HG02884 (cell line): ENCODE results near the gene ATXN1.
"Not testable (repeated sequence)": the region's sequence is repeated elsewhere in the genome, so short reads cannot be mapped to it uniquely, and the experiment has no call there.

Experiments used
- ATAC-seq: cut with Tn5 transposase; IDR thresholded peaks from one replicate; pipeline ENCODE4 v1.9.1; 2021; ENCODE audit warnings: mild to moderate bottlenecking, moderate library complexity; ENCODE audit not compliant: unreplicated experiment

ATXN1 gene

DNA sequence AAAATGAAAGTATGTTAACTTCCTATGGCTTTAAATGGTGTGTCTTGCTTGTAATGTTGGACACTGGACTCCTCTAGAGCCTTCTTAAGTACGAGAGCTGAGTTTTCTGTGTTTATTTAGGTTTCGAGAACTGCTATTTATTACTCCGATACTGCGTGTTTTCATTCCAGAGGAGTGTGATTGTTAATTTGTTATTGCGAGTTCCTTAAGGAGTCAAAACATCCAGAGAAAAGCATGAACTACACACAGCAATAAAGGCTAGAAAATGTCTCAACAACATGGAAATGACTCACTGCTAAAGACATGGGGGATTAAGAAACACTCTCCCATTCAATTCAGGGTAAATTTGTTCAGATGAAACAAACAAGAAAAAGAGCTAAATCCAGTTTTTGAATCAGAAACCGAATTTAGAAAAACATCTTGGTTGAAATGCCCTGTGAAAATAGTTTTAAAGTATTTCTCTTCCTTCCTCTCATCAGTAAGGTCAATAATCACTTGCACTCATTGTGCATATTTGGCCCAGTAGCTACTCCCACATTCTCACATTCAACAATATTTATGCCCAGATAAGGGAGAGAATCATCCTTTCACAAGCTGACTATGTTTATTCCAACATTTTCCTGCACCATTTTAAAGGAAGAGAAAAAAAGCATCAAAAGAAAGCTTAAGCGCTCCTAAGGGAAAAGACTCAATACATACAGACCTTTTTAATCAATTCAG lies 36.0 kb downstream of the ATXN1 start:
- no peak for ATAC-seq

DNA sequence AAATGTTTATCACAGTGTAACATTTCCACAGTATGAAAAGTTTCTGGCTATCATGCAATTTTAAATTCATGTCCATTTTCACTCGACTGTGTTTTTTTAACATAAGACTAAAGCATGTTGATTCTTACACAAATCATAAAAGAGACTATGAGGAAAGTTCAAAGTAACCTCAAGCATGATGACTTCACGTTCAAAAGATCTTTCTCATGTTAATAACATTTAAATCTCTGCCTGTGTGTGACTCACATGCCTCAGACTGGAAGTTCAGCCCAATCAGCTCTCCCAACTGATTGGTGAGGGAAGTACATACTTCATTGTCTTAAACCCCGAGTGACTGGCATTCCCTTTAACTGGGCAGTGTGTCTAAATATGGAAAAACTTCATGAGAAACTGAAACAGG lies 37.4 kb downstream of the ATXN1 start:
- no peak for ATAC-seq

DNA sequence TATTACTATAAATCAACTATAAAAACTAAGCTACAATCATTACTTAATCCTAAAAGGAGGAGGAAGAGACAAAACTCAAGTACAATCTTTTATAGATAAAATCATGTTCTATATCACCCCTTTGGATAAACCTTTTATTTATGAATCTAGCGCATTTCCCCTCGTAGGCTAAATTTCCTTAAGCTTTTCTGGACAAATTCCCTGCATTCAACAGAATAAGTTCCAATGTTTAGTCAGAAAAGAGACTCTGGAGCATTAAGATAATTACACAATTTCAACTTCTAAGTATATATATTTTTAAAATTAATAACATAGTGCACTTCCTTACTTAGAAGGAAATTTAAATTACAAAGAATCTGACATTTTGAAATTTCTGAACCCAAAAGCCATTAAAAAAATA lies 37.9 kb downstream of the ATXN1 start:
- ATAC-seq = no peak

DNA sequence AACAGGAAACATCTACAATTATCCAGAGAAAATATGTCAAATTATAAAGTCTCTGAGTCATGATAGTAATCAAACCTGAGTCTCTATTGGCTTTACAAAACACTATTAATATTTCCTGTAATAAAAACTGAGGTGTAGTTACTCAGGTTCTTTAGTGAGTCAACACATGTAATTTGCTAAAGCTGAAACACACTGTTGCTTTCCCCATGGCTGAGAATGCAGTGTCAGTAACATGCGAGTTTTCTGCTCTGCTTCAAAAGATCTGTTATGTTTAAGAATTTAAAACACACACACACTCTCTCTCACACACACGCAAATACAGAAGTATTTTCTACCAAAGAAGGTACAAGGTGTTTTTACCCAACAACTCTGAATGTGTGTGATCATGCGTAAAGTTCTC lies 38.6 kb downstream of the ATXN1 start:
- no peak for ATAC-seq

DNA sequence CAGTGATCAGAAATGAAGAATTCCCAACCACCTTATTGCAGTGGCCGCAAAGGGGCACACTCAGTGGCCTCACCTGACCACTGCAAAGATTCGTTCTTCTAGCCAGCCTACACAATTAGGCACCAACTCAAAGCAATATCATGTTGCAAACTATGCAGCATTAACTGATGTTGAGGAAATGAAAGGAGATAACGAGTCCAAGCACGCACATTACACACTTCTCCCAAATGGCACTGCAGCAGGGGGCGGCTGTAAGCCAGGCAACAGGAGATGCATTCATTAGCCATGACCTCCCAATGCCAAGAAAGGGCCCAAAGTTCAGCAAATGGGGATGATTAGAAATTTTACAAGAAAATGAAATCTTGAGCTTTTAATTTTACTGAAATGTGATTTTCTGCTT lies 39.3 kb downstream of the ATXN1 start:
- ATAC-seq = no peak

DNA sequence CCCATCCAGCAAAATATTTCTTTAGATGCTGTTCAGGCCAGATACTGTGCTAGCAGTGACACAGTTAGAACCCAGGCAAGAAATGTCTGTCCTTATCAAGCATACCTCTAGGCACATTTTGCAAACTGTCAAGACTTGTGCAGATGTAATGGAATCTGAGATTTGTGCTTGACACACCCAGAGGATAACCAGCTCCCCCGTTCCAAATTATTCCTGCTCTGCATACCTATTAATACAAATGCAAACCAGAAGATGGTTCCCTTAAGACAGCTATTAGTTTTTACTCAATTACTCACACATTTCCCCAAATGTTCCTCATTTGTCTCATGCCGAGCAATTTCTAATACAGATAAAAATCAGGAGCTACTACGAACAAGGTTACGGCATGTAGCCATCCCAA lies 40.4 kb downstream of the ATXN1 start:
- ATAC-seq = no peak

DNA sequence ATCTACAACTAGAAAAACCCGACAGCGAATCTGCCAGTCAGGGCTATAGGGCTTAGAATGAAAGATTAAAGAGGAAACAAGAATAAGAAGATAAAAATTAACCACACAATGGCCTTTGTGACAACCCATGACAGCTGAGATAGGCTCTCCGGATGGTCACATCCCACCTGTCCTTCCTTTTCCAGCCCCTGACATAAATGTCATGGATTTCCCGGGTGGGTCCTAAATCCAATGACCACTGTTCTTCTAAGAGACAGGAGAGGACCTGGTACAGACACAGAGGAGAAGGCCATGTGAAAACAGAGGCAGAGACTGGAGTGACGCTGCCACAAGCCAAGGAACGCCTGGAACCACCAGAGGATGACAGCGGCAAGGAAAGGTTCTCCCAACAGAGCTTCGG lies 41.8 kb downstream of the ATXN1 start:
- ATAC-seq = no peak

DNA sequence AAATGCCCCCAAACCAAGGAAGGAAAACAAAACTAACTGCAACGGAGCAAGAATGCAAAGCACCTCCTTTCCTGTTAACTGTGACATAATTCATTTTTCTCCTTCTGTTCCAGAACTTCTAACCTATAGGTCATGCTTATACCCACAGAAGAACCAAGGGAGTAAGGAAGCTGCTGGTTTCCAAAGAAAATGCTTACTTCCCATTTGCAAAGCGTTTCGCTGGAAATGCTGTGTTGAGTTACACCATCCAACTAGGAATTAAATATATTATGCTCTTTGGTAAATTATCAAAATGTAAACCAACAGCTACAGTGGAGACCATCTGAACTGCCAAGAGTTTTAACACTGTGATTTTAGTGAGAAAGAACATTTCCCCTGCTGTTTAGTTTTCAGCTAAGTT lies 42.9 kb downstream of the ATXN1 start:
- no peak for ATAC-seq

DNA sequence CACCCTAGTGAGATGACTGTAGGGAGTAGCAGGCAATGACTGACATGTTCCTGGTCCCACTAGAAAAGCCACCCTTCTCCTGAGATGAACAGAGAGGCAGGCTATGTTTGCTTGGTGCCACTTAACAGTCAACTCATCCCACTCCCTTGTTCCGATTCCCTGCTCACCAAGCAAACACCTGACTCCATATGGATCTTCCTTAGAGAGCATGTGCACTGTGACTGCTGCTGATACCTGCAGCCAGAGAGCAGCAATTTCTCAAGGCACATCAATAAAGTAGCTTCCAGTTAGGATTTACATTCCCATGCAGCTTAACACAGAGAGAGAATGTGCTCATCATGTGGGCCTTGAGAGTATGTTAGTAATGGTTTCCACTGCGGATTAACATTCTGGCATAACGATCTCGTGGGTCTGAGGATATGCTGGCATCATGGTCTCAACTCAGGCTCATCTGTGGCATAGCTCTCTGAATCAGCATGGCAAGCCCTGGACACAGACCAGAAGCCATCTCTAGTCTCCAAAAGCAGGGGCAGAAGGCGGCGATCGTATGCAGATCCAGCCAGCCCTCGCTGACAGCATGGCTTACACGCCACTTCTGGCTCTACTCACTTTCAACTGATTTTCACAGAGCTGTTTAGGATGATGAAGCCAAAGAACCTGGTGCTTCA lies 43.9 kb downstream of the ATXN1 start:
- no peak for ATAC-seq

DNA sequence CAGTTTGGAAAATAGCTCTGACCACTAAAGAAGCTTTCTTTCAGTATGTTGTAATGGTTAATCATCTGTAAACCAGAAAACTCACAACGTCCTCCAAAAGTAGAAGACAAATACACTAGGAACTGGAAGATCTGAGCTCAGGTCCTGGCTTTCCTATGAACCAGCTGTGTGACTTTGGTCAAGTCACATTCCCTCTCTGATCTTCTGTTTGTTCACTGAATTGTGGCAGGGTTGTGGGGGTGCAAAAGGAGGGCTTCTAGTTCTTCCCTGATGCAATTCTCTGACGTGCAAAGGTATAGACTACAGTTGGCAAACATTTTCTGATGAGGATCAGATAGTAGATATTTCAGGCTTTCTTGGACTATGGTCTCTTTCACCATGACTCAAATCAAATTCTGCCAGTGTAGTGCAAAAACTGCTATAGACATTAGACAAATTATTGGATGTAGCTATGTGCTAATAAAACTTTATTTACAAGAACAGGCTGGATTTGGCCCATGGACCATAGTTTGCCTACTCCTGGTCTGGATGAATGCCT lies 44.9 kb downstream of the ATXN1 start:
- no peak for ATAC-seq

DNA sequence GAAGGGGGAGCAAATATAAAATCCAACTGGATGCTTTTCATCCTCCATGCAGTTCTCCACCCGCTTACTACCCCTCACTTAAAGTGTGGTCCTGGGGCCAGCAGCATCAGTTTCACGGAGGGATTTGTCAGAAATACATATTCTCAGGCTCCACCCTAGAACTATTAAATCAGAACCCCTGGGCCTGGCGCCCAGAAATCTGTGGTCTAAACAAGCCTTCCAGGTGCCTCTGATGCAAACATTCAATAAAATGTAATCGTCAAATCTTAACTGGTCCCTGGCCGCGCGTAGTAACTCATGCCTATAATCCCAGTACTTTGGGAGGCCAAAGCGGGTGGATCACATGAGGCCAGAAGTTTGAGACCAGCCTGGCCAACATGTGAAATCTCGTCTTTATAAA lies 47.7 kb downstream of the ATXN1 start:
- no peak for ATAC-seq

DNA sequence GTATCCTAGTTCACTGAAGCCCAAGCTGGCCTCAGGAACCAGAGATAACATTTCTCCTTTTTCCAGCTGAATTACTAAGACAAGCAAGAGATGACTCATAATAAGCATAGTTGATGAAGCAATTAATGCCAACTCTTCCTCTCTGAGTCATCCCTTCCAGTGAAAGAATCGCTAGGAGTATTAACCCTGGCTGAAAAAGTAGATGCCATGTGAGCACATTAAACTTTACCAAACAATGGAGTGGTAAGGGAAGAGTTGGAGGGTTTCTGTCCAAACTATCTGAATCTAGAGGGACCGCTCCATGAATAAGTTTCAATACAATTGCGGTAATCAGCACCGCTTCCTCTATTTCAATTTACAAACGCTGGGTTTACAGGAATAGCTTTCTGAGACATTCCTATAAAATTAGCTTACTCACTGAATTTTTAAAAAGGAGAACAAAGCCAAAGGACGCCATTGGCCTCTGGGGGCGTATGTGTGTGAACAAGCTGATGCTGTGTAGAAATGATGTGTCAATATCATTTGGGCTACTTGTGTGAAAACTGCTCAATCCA lies 48.3 kb downstream of the ATXN1 start:
- peak; percentile 42 for ATAC-seq

DNA sequence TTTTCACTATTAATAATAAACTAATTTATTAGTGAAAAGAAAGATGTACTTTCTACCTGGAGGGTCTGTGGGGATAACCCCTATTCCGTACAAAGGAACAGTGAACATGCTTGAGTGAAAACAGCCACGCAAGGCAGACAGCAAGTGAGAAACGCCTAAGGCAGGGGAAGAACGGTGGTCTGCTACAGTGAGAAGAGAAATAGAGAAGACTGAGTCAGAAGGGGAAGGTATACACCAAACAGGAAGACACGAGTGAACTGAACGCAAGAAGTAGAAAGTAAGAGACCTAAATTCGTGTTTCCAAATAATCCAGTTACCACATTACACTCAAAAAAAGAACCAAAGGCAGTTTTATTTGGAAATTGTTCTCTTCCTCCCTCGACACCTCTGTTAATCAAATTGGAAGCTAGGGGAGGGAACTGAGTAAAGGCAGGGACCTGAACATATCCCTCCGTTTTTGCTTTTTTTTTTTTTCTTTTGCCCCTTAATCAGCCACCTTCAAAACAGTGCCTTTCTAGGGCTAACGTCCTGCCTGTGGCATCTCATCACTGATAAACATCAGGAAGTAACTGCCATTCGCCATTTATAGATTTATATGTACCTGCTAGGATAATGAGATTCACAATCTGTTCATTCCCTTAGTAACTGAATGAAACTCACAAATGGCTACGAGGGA lies 48.9 kb downstream of the ATXN1 start:
- ATAC-seq = peak; percentile 59

DNA sequence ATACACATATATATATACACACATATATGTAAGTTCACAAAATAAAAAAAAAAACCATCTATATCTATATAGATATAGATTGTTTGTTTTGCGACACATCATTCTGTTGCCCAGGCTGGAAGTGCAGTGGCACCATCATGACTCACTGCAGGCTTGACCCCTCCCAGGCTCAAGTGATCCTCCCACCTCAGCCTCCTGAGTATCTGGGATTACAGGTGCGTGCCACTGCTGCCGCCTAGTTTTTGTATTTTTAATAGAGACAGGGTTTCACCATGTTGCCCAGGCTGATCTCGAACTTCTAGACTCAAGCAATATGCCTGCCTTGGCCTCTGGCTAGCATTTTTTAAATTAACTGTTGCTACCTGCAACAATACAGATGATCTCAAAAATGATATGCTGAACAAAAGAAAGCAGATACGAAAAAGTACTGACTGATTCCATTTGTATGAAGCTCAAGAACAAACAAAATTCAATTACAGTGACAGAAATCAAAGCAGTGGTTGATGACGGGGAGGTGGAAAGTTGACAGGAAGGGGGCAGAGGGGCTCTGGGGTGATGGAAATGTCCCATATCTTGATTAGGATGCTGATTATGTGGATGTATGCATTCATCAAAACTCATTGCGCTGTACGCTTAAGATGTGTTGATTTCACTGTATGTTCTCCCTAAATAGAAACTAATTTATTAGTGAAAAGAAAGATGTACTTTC lies 49.6 kb downstream of the ATXN1 start:
- ATAC-seq = peak; percentile 7

DNA sequence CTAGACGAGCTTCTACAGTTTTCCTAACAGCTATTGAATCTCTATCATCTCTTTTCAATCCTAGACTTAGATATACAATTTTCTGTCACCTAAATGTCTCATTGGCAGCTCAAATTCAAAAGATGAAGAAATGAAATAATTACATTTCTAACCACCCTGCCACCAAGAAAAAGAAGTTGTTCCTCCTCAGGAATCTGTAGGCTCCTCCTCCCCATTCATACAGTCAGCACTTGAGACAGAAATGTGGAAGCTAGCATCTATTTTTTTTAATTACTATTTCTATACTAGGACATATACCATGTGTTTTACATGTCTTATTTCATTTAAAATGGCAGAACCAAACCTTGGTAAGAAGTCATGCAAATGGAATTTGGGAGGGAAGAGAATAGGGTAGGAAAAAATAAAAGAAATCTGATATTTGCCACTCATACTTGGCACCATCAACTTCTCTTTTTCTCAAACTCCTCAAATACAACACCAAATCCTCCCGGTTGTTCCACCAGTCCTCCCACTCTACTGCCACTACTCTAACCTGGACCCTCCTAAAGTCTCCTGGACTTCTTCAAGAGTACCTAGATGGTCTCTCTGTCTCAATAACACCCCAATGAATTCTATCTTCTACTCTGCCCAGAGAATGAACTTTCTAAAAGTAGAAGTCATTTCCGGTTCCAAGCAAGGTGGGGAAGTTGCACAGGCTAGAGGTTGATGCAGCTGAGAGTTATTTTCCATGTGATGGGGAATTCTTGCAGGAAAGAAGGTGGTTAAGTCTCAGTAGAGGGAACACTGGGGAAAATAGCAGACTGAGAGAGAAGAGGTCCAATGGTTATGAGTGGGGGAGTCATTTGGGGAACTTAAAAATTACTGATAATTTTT lies 54.1 kb downstream of the ATXN1 start:
- ATAC-seq = no peak

DNA sequence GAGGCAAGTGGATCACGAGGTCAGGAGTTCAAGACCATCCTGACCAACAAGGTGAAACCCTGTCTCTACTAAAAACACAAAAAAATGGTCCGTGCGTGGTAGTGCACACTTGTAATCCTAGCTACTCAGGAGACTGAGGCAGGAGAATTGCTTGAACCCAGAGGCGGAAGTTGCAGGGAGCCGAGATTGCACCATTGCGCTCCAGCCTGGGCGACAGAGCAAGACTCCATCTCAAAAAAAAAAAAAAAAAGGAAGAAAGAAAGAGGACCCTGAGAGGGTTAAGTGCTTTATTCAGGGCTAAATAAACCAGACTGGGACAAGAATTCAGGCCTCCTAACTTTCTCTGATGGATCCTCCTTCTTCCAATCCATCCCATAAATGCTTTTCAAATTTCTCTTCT lies 54.8 kb downstream of the ATXN1 start:
- not testable (repeated sequence) for ATAC-seq

DNA sequence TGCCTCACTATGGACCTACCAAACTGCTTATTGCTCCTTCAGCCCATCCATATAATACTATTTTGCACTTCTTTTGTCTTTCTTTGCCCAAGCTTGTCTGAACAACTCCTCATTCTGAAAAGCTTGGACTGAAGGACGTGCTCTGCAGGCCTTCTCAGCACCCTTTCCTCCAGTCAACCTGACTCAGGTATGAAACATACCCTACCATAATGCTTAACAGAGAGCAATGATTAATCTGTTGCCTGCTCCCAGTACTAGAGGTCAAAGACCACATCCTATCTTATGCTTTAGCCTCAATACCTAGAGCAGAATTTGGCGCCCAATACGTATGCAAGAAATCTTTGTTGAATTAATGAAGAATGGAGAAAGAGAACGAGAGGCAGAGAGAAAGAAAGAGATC lies 55.2 kb downstream of the ATXN1 start:
- ATAC-seq = no peak

DNA sequence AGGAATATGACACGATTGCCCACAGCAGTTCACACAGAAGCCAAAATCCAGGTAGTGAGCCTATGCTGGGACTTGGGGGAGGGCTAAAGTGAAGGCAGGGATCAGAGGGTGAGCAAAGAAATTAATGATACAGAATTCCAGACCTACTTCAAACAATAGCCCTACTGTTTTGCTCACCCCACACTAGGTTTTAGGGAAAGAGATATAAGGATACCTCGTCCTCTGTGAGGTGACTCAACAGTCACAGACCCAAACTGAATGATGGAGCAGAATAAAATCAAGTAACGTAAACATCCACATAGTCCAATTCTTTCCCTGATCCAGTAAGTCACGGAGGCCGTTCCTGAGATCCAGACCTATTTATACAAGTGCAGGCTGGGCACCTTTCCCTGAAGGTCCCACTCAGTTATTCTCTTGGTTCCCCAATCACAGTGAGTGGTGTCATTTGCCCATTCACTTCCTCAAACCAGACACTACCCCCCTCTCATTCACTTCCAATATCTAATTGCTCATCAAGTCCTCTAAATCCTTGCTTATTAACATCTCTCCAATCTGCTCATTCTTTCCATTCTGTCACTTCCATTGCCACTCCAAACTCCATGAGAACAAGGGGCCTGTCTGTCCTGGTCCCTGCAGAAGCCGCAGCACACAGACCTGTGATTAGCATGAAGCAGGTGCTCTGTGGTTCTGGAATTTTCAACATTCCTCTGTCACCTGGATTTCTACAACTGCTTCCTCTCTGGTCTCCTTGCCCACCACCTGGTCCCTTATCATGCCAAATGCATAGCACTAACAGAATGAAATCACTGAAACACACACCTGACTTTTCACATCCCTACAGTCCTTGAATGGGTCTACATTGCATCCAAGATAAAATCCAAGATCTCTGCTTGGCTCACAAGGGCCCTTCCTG lies 55.9 kb downstream of the ATXN1 start:
- ATAC-seq = no peak

DNA sequence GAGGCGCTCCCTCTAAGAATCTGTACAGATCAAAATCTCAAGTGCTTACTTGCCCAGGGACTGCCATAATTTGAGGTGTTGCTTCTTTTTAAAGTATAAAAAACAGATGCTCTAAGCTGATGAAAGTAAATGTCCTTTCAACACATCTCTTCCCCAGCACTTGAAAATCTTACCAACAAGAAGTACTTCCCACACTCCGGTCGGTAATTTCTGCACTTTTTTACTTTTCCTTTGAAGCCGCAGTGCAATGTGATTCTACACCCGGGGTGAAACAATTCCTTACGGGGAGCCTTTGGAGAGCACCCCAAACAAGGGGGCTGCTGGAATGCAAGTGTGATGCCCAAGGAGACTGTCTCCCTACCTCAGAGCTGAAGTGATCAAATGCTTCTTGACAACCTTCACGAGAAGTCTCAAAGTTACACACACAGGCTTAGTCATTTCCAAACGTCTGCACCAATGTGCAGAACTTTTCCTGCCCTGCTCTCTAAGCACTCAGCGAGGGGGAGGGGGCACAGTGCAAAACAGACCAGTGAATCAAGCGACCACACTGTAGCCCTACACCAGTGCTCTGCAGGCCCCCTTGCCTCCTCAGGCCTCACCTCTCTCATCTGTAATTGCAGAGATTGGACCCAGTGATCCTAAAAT lies 56.7 kb downstream of the ATXN1 start:
- no peak for ATAC-seq
